Panc1 (cell line): ENCODE data around the gene JPH4. TPM values are rescaled to one million over a fixed set of nuclear protein-coding genes. Genes with fewer than 3 reads are reported as not detected.
A peak's percentile ranks its signal among the peaks of the same experiment; 100 is the strongest.

Source experiments
- ATAC-seq: fragments of 200-7000 bp; cut with Tn5 transposase; 2 replicates; pipeline ENCODE4 v1.9.1; 2020; ENCODE audit warnings: mild to moderate bottlenecking, moderate library complexity
- BruUV-seq: library from RNA; stranded (reverse); fragments of 400-500 nt; replicated peaks from 2 replicates; lab custom pipeline; 2021; lab: Mats Ljungman, UMichigan
- CTCF ChIA-PET: fragments of 300-600 bp; sonication (Branson Sonifier 250); formaldehyde crosslinking; loops from one replicate; lab custom pipeline; 2022; ENCODE audit warnings: antibody characterized with exemption; lab: Charles Lee
- POLR2A ChIA-PET: fragments of 300-600 bp; sonication (Branson Sonifier 250); formaldehyde crosslinking; loops from one replicate; lab custom pipeline; 2022; ENCODE audit warnings: antibody characterized with exemption; lab: Charles Lee
- DNase-seq: peaks from one replicate; pipeline ENCODE4 v3.0.0-alpha.2; 2010; ENCODE audit warnings: low read depth, low spot score
- H3K27ac ChIP-seq: 2 replicates; pipeline ENCODE4 v1.5.1; 2011; ENCODE audit warnings: mild to moderate bottlenecking, low read length, inconsistent platforms
- H3K27me3 ChIP-seq: fragments of 200-500 bp; sonication (Bioruptor generic); 2 replicates; pipeline ENCODE4 v1.6.0; 2014; ENCODE audit warnings: low read length, inconsistent platforms; ENCODE audit not compliant: control insufficient read depth, insufficient read depth
- H3K36me3 ChIP-seq: fragments of 200-500 bp; sonication (Bioruptor generic); 2 replicates; pipeline ENCODE4 v1.5.1; 2014; ENCODE audit warnings: inconsistent platforms, mild to moderate bottlenecking, low read length, moderate library complexity; ENCODE audit not compliant: control insufficient read depth, insufficient read depth
- H3K4me1 ChIP-seq: 2 replicates; pipeline ENCODE4 v1.5.1; 2011; ENCODE audit warnings: inconsistent platforms, mild to moderate bottlenecking, low read length, moderate library complexity; ENCODE audit not compliant: control insufficient read depth, insufficient read depth
- H3K4me3 ChIP-seq, 2 experiments: 2 replicates each; pipeline ENCODE4 v1.5.1; 2011 to 2012; ENCODE audit warnings: low read depth in 2 of 2, low read length in 2 of 2, mild to moderate bottlenecking in 2 of 2, inconsistent platforms in 1 of 2, moderate library complexity in 1 of 2
- H3K9me3 ChIP-seq: fragments of 200-500 bp; sonication (Bioruptor generic); 2 replicates; pipeline ENCODE4 v1.5.1; 2014; ENCODE audit warnings: low read depth, mild to moderate bottlenecking, inconsistent platforms, low read length, moderate library complexity; ENCODE audit not compliant: control insufficient read depth, insufficient read depth
- CTCF ChIP-seq: fragments of 450-650 bp; IDR thresholded peaks from 2 replicates; pipeline ENCODE4 v1.5.1; 2017; ENCODE audit warnings: mild to moderate bottlenecking
- POLR2AphosphoS5 ChIP-seq: IDR thresholded peaks from 2 replicates; pipeline ENCODE4 v1.6.1; 2012; ENCODE audit warnings: mild to moderate bottlenecking, low read depth, low read length, moderate library complexity
- REST ChIP-seq, 2 experiments: IDR thresholded peaks; 2 replicates each; pipeline ENCODE4 v1.6.1; 2011 to 2012; ENCODE audit warnings: low read depth in 2 of 2, control low read depth in 1 of 2, low read length in 1 of 2, mild to moderate bottlenecking in 1 of 2, moderate library complexity in 1 of 2; ENCODE audit not compliant: insufficient read depth in 1 of 2
- SIN3A ChIP-seq: IDR thresholded peaks from 2 replicates; pipeline ENCODE4 v1.6.1; 2012; ENCODE audit warnings: low read depth, mild to moderate bottlenecking, low read length, moderate library complexity, borderline replicate concordance; ENCODE audit not compliant: insufficient read depth
- TCF7L2 ChIP-seq: IDR thresholded peaks from 2 replicates; pipeline ENCODE4 v1.6.1; 2011; ENCODE audit warnings: mild to moderate bottlenecking, low read depth, low read length, inconsistent platforms
- in situ Hi-C: cut with HindIII; loops from 2 replicates; pipeline ENCODE4 v1.10.0; 2016; ENCODE audit warnings: low sequenced_read_pairs, low pct_unique_long_range_greater_than_20kb
- intact Hi-C: fragments of 100-400 bp; cut with micrococcal nuclease; formaldehyde crosslinking; loops from one replicate; pipeline ENCODE4 v1.10.0; 2022; ENCODE audit not compliant: unreplicated experiment
- total RNA-seq: library from RNA; stranded (reverse); gene quantifications from one replicate; pipeline ENCODE4 v1.2.1, GENCODE V29; 2021; ENCODE audit not compliant: unreplicated experiment

JPH4 gene
- total RNA-seq, 1 experiment from 2014 or later, result 0.05 TPM

GRCh38 chr14:23524954-23525353, 53.6 kb downstream of the JPH4 start:
- Histone ChIP-seq H3K27me3 (no peaks in the 10 kb centered on the region), H3K36me3 (no peaks in the 10 kb centered on the region), H3K9me3 (no peaks in the 10 kb centered on the region), H3K4me3 (no peak overlapping the region), H3K27ac (no peak overlapping the region), H3K4me1 (no peaks in the 10 kb centered on the region)
- ChIA-PET POLR2A (no interaction called here), CTCF (interaction anchor here (0.6 kb wide), 1 partner anchor 908 kb away, joined by 3 read pairs; no protein-coding TSS in a partner anchor)
- BruUV-seq, result no TSS peak
- DNase-seq, result no peak
- in situ Hi-C loops, result no loop called here
- intact Hi-C loops, result no loop called here
- TF ChIP-seq CTCF (no peak), SIN3A (no peak), TCF7L2 (no peak), REST (IDR thresholded peaks at IDR 0.05; ENCODE audit: insufficient read depth in 1 of 2, low read depth in 2 of 2, low read length in 1 of 2) (no peak), POLR2AphosphoS5 (no peak)
- ATAC-seq, result no peak

GRCh38 chr14:23523229-23524016, 55.2 kb downstream of the JPH4 start:
- intact Hi-C loops (no loop called here), in situ Hi-C loops (no loop called here)
- Histone ChIP-seq H3K4me1 (no peaks in the 10 kb centered on the region), H3K9me3 (no peaks in the 10 kb centered on the region), H3K4me3 (no peak overlapping the region), H3K27ac (no peak overlapping the region), H3K36me3 (no peaks in the 10 kb centered on the region), H3K27me3 (no peaks in the 10 kb centered on the region)
- CTCF ChIA-PET, result no interaction called here
- TF ChIP-seq POLR2AphosphoS5 (no peak), SIN3A (no peak), CTCF (no peak)
- ATAC-seq (0 out of 2 replicates have a peak, but pooled peaks have one; percentile 30), DNase-seq (no peak)
- POLR2A ChIA-PET, result no interaction called here
- BruUV-seq, result no TSS peak
